ENCODE data around the gene HOMER1. TPM values are rescaled to one million over a fixed set of nuclear protein-coding genes. Genes with fewer than 3 reads are reported as not detected.

HOMER1 gene
- total RNA-seq, 1 donor from 2014 or later = 5.4 TPM

DNA sequence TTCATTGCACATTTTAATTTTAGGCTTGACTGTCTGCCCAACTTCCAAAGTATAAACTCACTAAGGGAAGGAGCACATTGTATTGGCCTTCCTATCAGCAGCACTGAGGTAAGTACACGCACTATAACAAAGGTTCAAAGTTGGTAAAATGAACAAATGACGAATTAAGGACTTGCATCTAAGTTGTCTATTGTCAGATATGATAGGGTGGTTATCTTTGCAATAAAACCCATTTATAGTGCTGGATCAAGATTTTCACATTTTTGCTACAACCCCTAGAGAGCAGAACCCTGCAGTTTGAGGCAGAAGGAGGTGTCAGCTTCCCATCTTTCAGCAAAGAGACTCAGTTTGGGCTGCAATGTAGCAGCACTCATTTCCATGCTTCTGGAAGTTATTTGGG is 5.1 kb downstream of the HOMER1 start:
- no peak overlapping the region for H3K27ac ChIP-seq
- H3K36me3 ChIP-seq = no peaks in the 10 kb centered on the region
- intact Hi-C loops (cut with DNase I) = no loop called here
- TF ChIP-seq POLR2AphosphoS5 (IDR thresholded peaks at IDR 0.05; ENCODE audit: insufficient read depth in 1 of 2, low read depth in 1 of 2) = no peak
- peaks cover 19% of the 10 kb centered on the region for H3K4me1 ChIP-seq
- no peak for DNase-seq (ENCODE audit: extremely low spot score in 2 of 2)
- H3K9me3 ChIP-seq = no peaks in the 10 kb centered on the region
- H3K4me3 ChIP-seq = no peak overlapping the region
- no peaks in the 10 kb centered on the region for H3K27me3 ChIP-seq

DNA sequence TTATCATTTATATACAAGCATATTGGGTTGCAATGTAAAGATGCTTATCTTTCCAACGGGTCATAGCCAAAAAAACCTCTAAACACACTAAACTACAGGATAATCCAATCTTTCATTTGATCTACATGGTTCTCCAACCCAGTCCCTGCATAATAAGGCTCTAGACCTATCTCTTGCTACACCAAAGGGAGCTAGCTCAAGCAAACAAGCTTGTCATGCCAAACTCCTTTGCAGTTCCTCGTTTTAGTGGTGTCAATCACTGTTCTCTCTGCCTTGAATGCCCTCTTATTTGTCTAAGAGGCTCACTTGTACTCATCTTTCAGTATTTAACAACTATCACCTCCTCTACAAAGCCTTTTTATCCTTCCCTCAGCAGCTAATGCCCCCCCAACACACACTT is 5.6 kb downstream of the HOMER1 start:
- Histone ChIP-seq H3K9me3 (no peaks in the 10 kb centered on the region), H3K27me3 (no peaks in the 10 kb centered on the region), H3K4me1 (peaks cover 16% of the 10 kb centered on the region), H3K27ac (no peak overlapping the region), H3K36me3 (no peaks in the 10 kb centered on the region), H3K4me3 (no peak overlapping the region)
- intact Hi-C loops (cut with DNase I) = no loop called here
- no peak for DNase-seq (ENCODE audit: extremely low spot score in 2 of 2)
- TF ChIP-seq POLR2A (IDR thresholded peaks at IDR 0.05) = no peak
- TF ChIP-seq, protein P1, sequence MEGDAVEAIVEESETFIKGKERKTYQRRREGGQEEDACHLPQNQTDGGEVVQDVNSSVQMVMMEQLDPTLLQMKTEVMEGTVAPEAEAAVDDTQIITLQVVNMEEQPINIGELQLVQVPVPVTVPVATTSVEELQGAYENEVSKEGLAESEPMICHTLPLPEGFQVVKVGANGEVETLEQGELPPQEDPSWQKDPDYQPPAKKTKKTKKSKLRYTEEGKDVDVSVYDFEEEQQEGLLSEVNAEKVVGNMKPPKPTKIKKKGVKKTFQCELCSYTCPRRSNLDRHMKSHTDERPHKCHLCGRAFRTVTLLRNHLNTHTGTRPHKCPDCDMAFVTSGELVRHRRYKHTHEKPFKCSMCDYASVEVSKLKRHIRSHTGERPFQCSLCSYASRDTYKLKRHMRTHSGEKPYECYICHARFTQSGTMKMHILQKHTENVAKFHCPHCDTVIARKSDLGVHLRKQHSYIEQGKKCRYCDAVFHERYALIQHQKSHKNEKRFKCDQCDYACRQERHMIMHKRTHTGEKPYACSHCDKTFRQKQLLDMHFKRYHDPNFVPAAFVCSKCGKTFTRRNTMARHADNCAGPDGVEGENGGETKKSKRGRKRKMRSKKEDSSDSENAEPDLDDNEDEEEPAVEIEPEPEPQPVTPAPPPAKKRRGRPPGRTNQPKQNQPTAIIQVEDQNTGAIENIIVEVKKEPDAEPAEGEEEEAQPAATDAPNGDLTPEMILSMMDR (IDR thresholded peaks at IDR 0.05) = no peak
- no peak for TF ChIP-seq POLR2AphosphoS5 (IDR thresholded peaks at IDR 0.05; ENCODE audit: insufficient read depth in 1 of 2, low read depth in 1 of 2)

DNA sequence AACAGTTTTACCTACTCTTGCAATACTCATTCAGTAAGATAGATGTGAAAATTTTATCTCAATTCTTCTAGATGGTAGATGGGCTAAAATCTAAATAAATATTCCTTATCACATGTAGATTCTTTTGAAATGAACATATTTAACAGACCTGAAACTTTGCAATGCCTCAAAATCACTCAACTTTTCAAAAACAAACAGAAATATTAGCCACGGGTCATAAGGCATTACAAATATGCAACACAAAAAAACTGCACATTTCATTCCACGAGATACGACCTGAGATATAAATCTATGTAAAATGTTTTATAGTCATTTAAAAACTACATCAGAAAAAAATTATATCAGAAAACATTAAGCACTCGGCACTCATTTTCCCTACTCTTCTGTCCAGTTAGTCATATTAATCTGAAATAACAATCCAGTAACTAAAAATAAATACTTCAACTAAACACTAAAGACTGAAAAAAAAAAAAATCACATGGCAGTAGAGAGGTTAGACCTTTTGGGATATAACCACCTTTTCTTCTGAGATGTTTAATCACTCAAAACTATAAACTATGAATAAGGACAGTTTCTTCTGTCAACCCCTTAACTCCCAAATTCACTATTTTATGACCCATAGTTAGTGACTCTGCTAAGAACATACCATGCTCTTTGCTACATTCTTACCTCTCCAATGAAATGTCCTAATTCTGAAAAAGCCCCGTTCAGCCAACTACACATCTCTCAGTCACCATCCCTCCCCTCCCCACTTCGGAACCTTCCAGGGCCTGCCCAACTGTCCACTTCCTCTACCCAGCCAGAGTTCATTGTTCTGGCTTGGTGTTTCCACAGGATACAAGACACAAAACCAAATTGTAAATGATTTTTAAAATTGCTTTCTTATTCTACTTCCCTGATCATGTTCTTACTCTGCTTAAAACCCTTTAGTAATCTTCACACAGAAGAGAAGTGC is 6.4 kb downstream of the HOMER1 start:
- Histone ChIP-seq H3K27ac (no peak overlapping the region), H3K27me3 (no peaks in the 10 kb centered on the region), H3K4me1 (peaks cover 8% of the 10 kb centered on the region), H3K36me3 (no peaks in the 10 kb centered on the region), H3K4me3 (no peak overlapping the region), H3K9me3 (no peaks in the 10 kb centered on the region)
- intact Hi-C loops (cut with DNase I) = no loop called here
- DNase-seq (ENCODE audit: extremely low spot score in 2 of 2) = no peak
- TF ChIP-seq, protein P1 (IDR thresholded peaks at IDR 0.05) = no peak
- TF ChIP-seq POLR2A (IDR thresholded peaks at IDR 0.05) (no peak), POLR2AphosphoS5 (IDR thresholded peaks at IDR 0.05; ENCODE audit: insufficient read depth in 1 of 2, low read depth in 1 of 2) (no peak)

DNA sequence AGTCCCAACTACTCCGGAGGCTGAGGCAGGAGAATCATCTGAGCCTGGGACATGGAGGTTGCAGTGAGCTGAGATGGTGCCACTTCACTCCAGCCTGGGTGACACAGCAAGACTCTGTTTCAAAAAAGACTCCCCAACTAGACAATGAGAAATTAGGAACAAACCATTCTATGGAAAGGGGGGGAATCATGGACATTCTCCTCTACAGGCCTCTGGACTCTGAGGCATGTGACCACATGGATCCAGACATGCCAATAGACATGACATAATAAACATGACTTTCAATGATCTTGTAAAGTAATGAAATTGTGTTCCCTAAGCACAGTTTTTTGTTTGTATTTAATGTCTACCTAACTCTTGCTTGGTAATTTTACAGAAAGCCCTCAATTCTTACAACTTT is 8.8 kb downstream of the HOMER1 start:
- TF ChIP-seq, protein P1 (IDR thresholded peaks at IDR 0.05) = no peak
- TF ChIP-seq POLR2AphosphoS5 (IDR thresholded peaks at IDR 0.05; ENCODE audit: insufficient read depth in 1 of 2, low read depth in 1 of 2) = no peak
- no peak for TF ChIP-seq POLR2A (IDR thresholded peaks at IDR 0.05)

GRCh38 chr5:79503794-79504495 is 10.0 kb downstream of the HOMER1 start:
- no peak overlapping the region for H3K4me3 ChIP-seq
- H3K27ac ChIP-seq = no peak overlapping the region
- intact Hi-C loops (cut with DNase I) = no loop called here
- TF ChIP-seq, protein P1 (IDR thresholded peaks at IDR 0.05) = no peak
- TF ChIP-seq POLR2A (IDR thresholded peaks at IDR 0.05) (no peak), POLR2AphosphoS5 (IDR thresholded peaks at IDR 0.05; ENCODE audit: insufficient read depth in 1 of 2, low read depth in 1 of 2) (no peak)
- H3K27me3 ChIP-seq = no peaks in the 10 kb centered on the region
- H3K9me3 ChIP-seq = no peaks in the 10 kb centered on the region
- no peak for DNase-seq (ENCODE audit: extremely low spot score in 2 of 2)
- no peaks in the 10 kb centered on the region for H3K4me1 ChIP-seq
- no peaks in the 10 kb centered on the region for H3K36me3 ChIP-seq

More for the DNA sequence above, 8.8 kb downstream of the HOMER1 start:
- Histone ChIP-seq H3K9me3 (no peaks in the 10 kb centered on the region), H3K4me3 (no peak overlapping the region), H3K27ac (no peak overlapping the region), H3K4me1 (no peaks in the 10 kb centered on the region), H3K36me3 (no peaks in the 10 kb centered on the region), H3K27me3 (no peaks in the 10 kb centered on the region)
- intact Hi-C loops (cut with DNase I) = no loop called here
- no peak for DNase-seq (ENCODE audit: extremely low spot score in 2 of 2)

Data from vagina (tissue), 2 donors.